Measurements from ENCODE around the gene STXBP6.

DNA sequence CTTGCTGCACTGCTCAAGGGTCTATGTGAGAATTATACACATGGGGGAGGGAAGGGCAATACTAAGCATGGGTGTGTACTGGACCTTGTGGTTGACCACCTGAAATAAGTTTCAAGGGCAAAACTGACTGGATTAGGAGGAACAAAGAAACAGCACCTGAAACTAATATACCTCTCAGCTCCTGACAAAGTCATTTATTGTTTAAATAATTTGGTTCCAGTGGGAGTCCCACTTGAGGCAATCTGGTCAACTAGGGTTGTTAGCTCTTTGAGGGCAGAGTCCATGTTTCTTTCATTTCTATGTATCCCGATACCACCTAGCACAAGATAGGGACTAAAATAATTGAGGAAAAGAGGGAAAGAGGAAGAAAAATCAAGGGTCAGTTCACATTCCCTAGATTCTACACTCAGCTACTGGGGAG is 45.5 kb downstream of the STXBP6 start:
- TF ChIP-seq CTCF (conservative IDR thresholded peaks at IDR 0.05; ENCODE audit: low read depth, low read length) (no peak), EZH2 (IDR thresholded peaks at IDR 0.05; ENCODE audit: borderline replicate concordance, low read depth, low read length, poor library complexity, severe bottlenecking) (no peak)
